ENCODE measurements around the gene KANSL1. TPM values are rescaled to one million over a fixed set of nuclear protein-coding genes. Genes with fewer than 3 reads are reported as not detected.

Gene KANSL1
- total and polyA plus RNA-seq, 2 donors (not counting 1 experiment from before 2014, with no cell fraction given), result 36.8 to 233 TPM

- H3K4me1 ChIP-seq (ENCODE audit: control insufficient read depth in 2 of 2, insufficient read depth in 2 of 2, low read length in 2 of 2), result peaks cover 29 to 37% of the 10 kb centered on the region in 2 donors
- ATAC-seq (ENCODE audit: low read depth), result peak; percentile 66
Observed at GRCh38 chr17:46193626-46194392, 580 bp upstream of the KANSL1 start.

More at GRCh38 chr17:46193626-46194392, 580 bp upstream of the KANSL1 start:
- Mint-ChIP-seq H3K27me3 (no peaks in the 10 kb centered on the region), H3K27ac (peak overlapping the region; percentile 86), H3K4me3 (peak overlapping the region; percentile 78), H3K4me1 (peaks cover 47% of the 10 kb centered on the region), H3K9me3 (ENCODE audit: insufficient read depth) (no peaks in the 10 kb centered on the region)
- CTCF ChIA-PET, result interaction anchor here (0.9 to 3.0 kb wide), 10 partner anchors 9 to 192 kb away, joined by 3 to 27 read pairs (median 4); no protein-coding TSS in a partner anchor
- H3K27ac ChIP-seq (ENCODE audit: low read length in 2 of 2), result peak overlapping the region; percentile 91 to 97
- peak overlapping the region; percentile 98 for H2AFZ ChIP-seq (ENCODE audit: insufficient read depth, low read depth, low read length, poor library complexity, severe bottlenecking)
- peak overlapping the region; percentile 79 to 95 (median 83) for H3K4me3 ChIP-seq (ENCODE audit: control extremely low read depth in 1 of 5, extremely low read depth in 1 of 5, insufficient read depth in 1 of 5, low read depth in 2 of 5, low read length in 4 of 5)
- H3K36me3 ChIP-seq (replicated peaks in 1 of 2; ENCODE audit: control extremely low read depth in 1 of 2, control insufficient read depth in 1 of 2, extremely low read depth in 1 of 2, insufficient read depth in 2 of 2, low read length in 1 of 2), result no peaks in the 10 kb centered on the region
- peaks cover 17% of the 10 kb centered on the region for H4K20me1 ChIP-seq (ENCODE audit: control insufficient read depth, insufficient read depth, low read length, poor library complexity, severe bottlenecking)
- under 1% methylated on average over 58 of the region's 60 CpGs for WGBS (ENCODE audit: insufficient coverage)
- H3K27me3 ChIP-seq (replicated peaks in 1 of 4; ENCODE audit: control extremely low read depth in 1 of 4, control insufficient read depth in 3 of 4, insufficient read depth in 4 of 4, low read length in 3 of 4), result no peaks in the 10 kb centered on the region
- POLR2A ChIA-PET, result interaction anchor here (0.6 to 1.3 kb wide), 3 partner anchors 10 to 1702 kb away, joined by 3 to 5 read pairs (median 3); partner anchors contain the start of gene SP2
- H3K9ac ChIP-seq (ENCODE audit: low read length), result peak overlapping the region; percentile 92
- TF ChIP-seq EZH2 (IDR thresholded peaks at IDR 0.05; ENCODE audit: borderline replicate concordance, insufficient read depth, low read depth, low read length, poor library complexity, severe bottlenecking) (no peak), CTCF (IDR thresholded peaks at IDR 0.05) (no peak)
- H3K4me2 ChIP-seq (replicated peaks; ENCODE audit: low read depth, low read length, poor library complexity, severe bottlenecking), result peak overlapping the region; percentile 77
- H3K9me3 ChIP-seq (ENCODE audit: control extremely low read depth in 1 of 3, control insufficient read depth in 2 of 3, insufficient read depth in 1 of 3, low read length in 2 of 3), result no peaks in the 10 kb centered on the region
- DNase-seq, result peak; percentile 92
- intact Hi-C loops (cut with micrococcal nuclease), result loop anchor here (1.0 to 10.0 kb wide), 6 partner anchors 31 to 1131 kb away; partner anchors contain the start of genes EFCAB13 and NMT1
- H3K79me2 ChIP-seq (ENCODE audit: control insufficient read depth, insufficient read depth, low read length), result peaks cover 73% of the 10 kb centered on the region
